Measurements from ENCODE around the gene CNTN4.

GRCh38 chr3:2137651-2138050 is 39.0 kb downstream of the CNTN4 start:
- TF ChIP-seq CTCF (IDR thresholded peaks at IDR 0.05; ENCODE audit: control extremely low read depth in 1 of 3, insufficient read depth in 1 of 3, low read depth in 1 of 3, low read length in 3 of 3): no peak
- TF ChIP-seq ZNF274 (IDR thresholded peaks at IDR 0.05; ENCODE audit: borderline replicate concordance, extremely low read depth, low read length): no peak
- TF ChIP-seq MAFK (IDR thresholded peaks at IDR 0.05; ENCODE audit: low read depth, low read length): no peak
- no peak for TF ChIP-seq POLR2A (IDR thresholded peaks at IDR 0.05; ENCODE audit: control extremely low read depth in 1 of 2, low read depth in 2 of 2, low read length in 2 of 2)
- no peak for TF ChIP-seq EZH2 (IDR thresholded peaks at IDR 0.05; ENCODE audit: low read depth, low read length, severe bottlenecking)
- TF ChIP-seq GABPA (IDR thresholded peaks at IDR 0.05; ENCODE audit: borderline replicate concordance, insufficient read depth, low read length): no peak
- no peak for TF ChIP-seq JUND (IDR thresholded peaks at IDR 0.05; ENCODE audit: low read length)
- no peak for TF ChIP-seq EP300 (IDR thresholded peaks at IDR 0.05; ENCODE audit: borderline replicate concordance in 1 of 2, low read depth in 2 of 2, low read length in 2 of 2)
- no peak for TF ChIP-seq RFX5 (IDR thresholded peaks at IDR 0.05; ENCODE audit: borderline replicate concordance, low read depth, low read length)
- no peak for TF ChIP-seq JUN (IDR thresholded peaks at IDR 0.05; ENCODE audit: low read depth, low read length)
- TF ChIP-seq USF2 (IDR thresholded peaks at IDR 0.05; ENCODE audit: low read length): no peak
- TF ChIP-seq, protein P1, sequence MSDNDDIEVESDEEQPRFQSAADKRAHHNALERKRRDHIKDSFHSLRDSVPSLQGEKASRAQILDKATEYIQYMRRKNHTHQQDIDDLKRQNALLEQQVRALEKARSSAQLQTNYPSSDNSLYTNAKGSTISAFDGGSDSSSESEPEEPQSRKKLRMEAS (IDR thresholded peaks at IDR 0.05): no peak
- no peak for TF ChIP-seq EGR1 (IDR thresholded peaks at IDR 0.05; ENCODE audit: borderline replicate concordance, low read depth, low read length)
- no peak for TF ChIP-seq SRF (IDR thresholded peaks at IDR 0.05; ENCODE audit: low read depth, low read length)
